Renal cortical epithelial cell (primary cell): ENCODE results near the gene C19orf44. TPM values are rescaled to one million over a fixed set of nuclear protein-coding genes. Genes with fewer than 3 reads are reported as not detected.
"Not testable (repeated sequence)": the region's sequence is repeated elsewhere in the genome, so short reads cannot be mapped to it uniquely, and the experiment has no call there.

Source experiments
- DNase-seq: peaks from one replicate; pipeline ENCODE4 v3.0.0-alpha.2; 2011; ENCODE audit warnings: low read depth
- total RNA-seq: library from RNA; depleted of rRNA; stranded (reverse); fragments of >200 nt; gene quantifications from 2 replicates; pipeline ENCODE4 v1.2.3, GENCODE V29; 2014

The C19orf44 gene
- total RNA-seq, 1 donor from 2014 or later: 11.3 TPM

GRCh38 chr19:16467581-16467980 is 28.6 kb upstream of the C19orf44 start:
- DNase-seq: no peak

DNA sequence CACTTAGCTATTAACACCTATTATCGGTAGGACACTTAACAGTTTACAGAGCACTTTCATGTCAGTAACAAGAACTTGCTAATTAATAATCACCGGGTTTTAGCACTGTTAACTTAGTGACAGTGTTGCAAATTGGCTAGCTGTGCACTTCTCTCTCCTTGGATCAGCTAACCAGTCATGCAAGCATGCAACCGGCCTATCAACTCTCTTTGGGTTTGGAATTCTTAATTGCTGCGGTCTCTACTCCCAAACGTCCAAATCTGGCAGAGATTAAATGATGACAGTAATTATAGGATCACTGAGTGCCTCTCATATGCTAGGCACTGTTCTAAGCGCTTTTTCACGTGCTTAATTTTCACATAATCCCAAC is 25.7 kb upstream of the C19orf44 start:
- no peak for DNase-seq

DNA sequence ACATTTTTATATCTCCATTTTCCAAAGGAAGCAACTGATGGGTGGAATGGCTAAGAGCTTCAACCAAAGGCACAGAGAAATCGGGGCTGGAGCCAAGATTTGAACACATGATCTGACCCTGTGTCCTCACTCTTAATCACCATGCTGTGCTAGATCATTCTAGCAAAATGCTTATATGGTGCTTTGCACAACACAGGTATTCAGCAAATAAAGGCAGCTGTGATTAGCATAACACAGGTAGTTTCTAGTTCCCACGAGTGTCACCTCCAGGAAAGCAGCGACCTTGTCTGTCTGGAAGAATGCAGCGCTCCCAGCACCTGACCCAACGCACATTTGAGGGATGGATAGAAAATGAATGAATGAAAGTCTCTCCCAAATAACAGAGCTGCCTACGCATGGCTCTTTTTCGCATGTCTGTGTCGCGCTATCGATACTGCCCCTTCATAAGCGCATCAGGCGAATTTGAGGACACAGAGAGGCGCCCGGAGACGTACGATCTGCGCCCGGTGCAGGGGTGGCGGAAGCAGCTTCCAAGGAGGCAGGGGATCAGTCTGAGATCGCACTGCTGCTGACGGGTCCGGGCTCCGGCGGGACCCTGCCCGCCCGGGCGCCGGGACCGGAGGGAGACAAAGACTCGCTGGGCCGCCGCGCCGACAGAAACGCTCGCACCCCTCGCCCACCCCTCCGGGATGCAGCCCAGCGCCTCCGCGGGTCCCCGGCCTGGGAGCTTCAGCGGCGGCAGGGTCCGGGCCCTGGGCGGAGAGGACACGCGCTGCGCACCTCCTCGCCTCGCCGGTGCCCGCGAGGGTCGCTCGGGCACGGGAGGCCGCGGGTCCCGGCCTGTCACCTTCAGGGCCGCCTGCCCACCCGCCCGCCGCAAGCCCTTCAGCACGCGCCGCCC is 25.0 kb upstream of the C19orf44 start:
- DNase-seq: no peak

DNA sequence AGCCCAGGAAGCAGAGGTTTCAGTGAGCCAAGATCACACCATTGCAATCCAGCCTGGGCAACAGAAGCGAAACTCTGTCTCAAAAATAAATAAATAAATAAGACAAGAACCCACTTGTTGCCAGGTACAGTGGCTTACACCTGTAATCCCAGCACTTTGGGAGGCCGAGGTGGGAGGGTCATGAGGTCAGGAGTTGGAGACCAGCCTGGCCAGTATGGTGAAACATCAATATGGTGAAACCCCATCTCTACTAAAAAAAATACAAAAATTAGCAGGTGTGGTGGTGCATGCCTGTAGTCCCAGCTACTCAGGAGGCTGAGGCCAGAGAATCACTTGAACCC is 23.7 kb upstream of the C19orf44 start:
- DNase-seq: not testable (repeated sequence)

- no peak for DNase-seq
Measured at GRCh38 chr19:16472992-16473391, 23.2 kb upstream of the C19orf44 start.

DNA sequence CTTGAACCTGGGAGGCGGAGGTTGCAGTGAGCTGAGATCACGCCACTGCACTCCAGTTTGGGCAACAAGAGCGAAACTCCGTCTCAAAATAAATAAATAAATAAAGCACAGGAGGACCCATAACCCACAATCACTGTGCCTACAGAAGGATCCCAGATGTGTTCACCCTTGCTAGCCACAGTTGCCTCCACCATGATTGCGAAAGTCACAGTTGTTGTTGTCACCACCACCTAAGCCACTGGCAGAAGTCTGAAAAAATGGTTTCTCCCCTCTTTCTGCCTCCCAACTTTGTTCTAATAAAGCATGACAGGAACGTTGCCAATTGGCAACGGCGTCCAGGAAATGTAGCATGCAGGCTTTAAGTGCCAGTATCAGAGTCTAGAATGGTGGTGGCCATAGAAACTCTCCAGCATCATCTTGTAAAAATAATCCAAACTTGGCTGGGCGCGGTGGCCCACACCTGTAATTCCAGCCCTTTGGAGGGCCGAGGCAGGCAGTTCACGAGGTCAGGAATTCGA is 22.3 kb upstream of the C19orf44 start:
- no peak for DNase-seq

DNA sequence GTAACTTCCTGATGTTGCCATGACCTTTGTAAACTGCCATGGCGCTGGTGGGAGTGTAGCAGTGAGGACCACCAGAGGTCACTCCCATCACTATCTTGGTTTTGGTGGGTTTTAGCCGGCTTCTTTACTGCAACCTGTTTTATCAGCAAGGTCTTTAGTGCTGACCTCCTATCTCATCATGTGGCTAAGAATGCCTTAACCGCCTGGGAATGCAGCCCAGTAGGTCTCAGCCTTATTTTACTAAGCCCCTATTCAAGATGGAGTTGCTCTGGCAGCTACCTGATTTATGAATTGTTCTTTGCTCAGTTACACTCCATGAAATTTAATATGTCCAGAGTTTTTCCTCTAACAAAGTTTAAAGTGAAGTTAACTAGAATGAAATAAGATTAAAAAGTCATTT is 19.8 kb upstream of the C19orf44 start:
- DNase-seq: no peak

DNA sequence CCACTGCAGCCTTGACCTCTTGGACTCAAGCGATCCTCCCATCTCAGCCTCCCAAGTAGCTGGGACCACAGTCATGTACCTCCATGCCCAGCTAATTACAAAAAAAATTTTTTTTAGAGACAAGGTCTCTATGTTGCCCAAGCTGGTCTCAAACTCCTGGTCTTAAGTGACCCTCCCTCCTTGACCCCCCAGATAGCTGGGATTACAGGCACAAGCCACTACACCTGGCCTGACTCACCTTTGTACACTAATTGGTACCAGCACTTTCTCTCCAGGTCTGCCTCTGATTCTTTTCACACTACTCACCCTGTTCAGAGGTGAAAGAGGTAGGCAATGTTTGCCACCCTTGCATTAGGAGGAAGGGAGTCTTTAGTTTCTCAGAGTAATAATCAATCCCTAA is 18.9 kb upstream of the C19orf44 start:
- DNase-seq: no peak

DNA sequence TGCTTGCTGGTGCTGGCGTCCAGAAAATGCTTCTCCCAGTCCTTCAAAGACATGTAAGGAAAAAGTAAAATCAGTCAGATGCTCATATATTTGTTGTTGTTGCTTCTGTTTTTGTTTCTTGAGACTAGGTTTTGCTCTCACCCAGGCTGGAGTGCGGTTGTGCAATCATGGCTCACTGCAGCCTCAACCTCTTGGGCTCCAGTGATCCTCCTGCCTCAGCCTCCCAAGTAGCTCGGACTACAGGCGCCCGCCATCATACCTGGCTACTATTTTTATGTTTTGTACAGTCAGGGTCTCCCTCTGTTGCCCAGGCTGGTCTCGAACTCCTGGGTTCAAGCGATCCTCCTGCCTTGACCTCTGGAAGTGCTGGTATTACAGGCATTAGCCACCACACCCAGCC is 13.4 kb upstream of the C19orf44 start:
- DNase-seq: no peak

DNA sequence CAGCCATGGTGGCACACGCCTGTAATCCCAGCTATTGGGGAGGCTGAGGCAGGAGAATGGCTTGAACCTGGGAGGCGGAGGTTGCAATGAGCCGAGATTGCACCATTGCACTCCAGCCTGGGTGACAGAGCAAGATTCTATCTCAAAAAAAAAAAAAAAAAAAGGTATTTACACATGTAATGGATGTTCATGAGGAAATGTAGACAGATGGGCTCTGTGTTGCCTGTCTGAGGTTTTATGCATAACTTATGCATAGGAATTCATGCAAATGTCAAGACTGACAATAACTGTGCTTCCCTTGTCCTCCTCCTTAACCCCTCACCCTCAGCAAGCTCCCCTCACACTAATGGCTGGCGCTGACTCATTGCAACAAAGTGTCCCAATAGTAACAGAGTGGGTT is 9.7 kb upstream of the C19orf44 start:
- DNase-seq: not testable (repeated sequence)

DNA sequence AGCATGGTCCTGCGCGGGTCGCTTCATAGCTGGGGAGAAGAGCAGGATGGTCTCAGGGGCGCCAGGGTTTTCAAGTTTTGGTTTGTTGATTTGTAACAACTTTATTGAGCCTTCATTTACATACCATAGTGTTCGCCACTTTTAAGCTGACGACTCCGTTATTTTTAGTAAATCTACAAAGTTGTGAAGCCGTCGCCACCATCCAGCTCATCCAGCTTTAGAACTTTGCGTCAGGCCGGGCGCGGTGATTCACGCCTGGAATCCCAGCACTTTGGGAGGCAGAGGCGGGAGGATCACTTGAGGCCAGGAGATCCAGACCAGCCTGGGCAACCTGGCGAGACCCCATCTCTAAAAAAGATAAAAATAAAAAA is 404 bp downstream of the C19orf44 start:
- DNase-seq: peak; percentile 31

DNA sequence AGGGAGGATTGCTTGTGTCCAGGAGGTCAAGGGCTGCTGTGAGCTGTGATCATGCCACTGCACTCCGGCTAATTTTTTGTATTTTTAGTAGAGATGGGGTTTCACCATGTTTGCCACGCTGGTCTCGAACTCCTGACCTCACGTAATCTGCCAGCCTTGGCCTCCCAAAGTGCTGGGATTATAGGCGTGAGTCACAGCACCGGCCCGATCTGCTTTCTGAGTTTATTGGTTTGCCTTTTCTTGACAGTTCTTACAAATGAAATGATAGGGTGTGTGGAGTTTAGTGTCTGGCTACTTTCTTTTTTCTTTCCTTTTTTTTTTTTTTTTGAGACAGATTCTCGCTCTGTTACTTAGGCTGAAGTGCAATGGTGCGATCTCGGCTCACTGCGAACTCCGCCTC is 848 bp downstream of the C19orf44 start:
- no peak for DNase-seq

DNA sequence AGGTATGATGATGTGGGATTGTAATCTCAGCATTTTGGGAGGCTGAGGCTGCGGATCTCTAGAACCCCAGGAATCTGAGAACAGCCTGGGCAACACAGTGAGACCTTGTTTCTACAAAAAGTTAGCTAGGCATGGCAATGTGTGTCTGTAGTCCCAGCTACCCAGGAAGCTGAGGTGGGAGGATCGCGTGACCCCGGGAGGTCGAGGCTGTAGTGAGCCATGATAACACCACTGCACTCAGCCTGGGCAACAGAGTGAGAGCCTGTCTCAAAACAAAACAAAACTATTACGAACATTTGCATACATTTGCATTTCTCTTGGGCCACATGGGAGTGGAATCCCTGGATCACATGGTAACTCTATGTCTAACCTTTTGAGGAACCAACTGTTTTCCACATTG is 1.6 kb downstream of the C19orf44 start:
- no peak for DNase-seq

DNA sequence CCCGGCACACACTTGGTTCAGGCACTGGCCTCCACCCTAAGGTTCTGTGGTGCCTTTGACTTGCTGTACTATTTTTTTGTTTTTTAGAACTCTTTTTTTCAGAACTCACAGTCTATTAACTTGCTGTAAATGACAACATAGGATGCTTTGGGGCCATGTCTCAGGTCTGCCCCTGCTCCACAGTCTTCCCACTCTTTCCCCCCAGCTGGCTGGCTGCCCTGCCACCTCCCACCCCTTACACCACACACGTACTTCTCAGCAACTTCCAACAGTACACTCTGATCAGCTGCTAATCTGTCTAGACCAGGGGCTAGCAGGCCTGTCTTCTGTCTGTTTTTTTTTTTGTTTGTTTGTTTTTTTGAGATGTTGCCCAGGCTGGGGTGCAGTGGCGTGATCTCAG is 8.1 kb downstream of the C19orf44 start:
- DNase-seq: no peak

DNA sequence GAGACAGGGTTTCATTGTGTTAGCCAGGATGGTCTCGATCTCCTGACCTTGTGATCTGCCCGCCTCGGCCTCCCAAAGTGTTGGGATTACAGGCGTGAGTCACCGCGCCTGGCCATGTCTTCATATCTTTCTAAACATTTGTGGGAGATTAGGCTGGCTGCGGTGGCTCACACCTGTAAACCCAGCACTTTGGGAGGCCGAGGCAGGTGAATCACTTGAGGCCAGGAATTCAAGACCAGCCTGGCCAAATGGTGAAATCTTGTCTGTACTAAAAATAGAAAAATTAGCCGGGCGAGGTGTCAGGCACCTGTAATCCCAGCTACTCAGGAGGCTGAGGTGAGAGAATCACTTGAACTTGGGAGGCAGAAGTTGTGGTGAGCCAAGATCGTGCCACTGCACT is 10.0 kb downstream of the C19orf44 start:
- not testable (repeated sequence) for DNase-seq

- DNase-seq: no peak
Measured at GRCh38 chr19:16506961-16507360, 10.8 kb downstream of the C19orf44 start.

DNA sequence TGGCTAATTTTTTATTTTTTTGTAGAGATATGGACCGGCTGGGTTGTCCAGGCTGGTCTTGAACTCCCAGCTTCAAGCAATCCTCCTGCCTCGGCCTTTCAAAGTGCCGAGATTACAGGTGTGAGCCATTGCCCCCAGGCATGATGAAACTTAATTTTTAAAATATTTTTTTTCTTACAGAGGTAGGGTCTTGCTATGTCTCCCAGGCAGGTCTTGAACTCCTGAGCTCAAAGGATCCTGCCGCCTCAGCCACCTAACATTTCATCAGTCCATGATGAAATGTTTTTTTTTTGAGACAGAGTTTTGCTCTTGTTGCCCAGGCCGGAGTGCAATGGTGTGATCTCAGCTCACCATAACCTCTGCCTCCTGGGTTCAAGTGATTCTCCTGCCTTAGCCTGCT is 12.4 kb downstream of the C19orf44 start:
- no peak for DNase-seq

DNA sequence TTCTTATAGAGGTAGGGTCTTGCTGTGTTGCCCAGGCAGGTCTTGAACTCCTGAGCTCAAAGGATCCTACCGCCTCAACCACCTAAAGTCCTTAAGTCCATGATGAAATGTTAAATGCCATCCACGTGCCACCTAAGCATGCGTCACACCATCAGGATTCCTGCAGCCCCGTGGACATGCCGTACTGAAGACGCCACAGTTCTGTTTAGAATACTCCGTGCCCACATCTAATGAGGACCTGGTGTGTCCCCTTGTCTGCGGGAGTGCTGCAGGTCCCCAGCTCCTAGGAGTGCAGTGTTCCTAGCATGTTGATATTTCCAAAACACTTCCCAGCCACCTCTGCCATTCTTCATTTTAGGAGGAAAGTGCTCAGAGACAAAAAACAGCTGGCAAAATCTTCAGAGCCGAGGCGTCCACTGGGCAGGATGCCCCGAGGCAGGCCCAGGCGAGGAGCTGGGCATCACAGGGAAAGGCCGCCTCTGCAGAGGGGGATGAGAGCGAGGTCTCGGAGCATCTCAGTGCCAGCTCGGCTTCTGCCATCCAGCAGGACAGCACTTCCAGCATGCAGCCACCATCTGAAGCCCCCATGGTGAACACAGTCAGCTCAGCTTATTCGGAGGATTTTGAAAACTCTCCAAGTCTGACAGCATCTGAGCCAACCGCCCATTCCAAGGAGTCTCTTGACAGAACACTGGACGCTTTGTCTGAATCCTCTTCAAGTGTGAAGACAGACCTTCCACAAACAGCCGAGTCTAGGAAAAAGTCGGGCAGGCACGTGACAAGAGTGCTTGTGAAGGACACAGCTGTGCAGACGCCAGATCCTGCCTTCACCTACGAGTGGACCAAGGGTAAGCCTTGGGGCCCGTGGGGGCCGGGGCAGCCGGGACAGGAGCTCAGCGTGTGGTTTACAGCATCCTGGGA is 13.2 kb downstream of the C19orf44 start:
- DNase-seq: no peak

- not testable (repeated sequence) for DNase-seq
Measured at GRCh38 chr19:16512611-16513010, 16.4 kb downstream of the C19orf44 start.

DNA sequence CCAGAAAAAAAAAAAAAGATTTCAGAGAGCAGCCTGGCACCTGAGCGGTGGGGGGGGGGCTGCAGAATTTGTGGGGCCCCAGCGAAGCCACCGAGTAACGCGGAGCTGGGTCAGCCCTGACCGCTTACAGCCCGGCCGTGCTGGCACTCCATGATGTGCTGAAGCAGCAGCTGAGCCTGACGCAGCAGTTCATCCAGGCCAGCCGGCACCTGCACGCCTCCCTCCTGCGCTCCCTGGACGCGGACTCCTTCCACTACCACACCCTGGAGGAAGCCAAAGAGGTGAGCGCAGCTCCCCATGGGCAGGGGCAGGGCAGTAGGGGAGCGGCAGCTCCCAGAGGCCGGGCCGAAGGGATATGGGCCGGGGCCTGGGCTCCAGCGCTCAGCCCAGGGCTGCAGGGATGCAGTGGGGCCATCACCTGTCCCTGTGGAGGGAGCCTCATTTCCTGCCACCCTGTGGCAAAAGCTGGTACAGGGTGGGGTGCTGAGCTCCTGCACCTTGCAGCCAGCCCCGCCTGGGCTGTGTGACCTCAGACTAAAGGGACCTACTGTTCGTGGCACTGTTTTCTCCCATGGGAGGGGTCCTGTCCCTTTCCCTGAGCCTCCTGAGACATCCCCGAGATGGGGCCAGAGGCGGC is 18.3 kb downstream of the C19orf44 start:
- DNase-seq: no peak

- DNase-seq: no peak
Measured at GRCh38 chr19:16516381-16516780, 20.2 kb downstream of the C19orf44 start.

DNA sequence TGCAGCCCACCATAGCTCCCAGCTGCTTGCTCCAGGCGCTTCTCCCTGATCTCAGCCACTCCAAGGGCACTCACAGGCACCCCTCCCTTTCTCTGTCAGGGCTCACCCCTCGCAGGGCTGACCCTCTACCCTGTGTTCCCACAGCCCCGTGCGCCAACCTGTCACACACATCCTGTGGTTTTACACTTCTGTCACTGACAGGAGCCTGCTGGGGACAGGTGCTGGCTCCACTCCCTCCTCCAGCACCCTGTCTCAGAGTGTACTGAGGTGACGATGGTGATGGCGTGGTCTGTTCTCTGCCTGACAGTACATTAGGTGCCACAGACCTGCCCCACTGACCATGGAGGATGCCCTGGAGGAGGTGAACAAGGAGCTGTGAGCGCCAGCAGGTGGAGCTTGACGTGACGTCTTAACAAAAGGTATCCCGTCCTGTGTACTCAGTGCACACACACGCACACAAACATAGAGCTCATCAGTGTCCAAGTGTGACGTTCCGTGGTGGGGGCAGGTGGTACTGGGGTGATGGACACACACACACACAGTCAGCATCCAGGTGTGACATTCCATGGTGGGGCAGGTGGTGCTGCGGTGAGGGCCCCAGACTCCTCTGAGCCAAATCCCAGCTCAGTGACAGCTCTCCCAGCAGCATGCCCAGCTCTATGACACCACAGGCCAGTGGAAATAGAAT is 20.9 kb downstream of the C19orf44 start:
- DNase-seq: no peak
